ENCODE measurements around the gene COX14.

Gene COX14

GRCh38 chr12:50084775-50085614, 27.0 kb upstream of the COX14 start, which contains the start of gene SMARCD1:
SMARCD1 (plus strand) TSS chr12:50085342; CDS start chr12:50085370, 28 bp downstream.
- DNase-seq (ENCODE audit: low spot score) = peak; percentile 91

- DNase-seq (ENCODE audit: low spot score) = no peak
These were observed 26.4 kb upstream of the COX14 start for GRCh38 chr12:50085615-50086072.

- DNase-seq (ENCODE audit: low spot score) = no peak
These were observed 25.9 kb upstream of the COX14 start for GRCh38 chr12:50086148-50086547.

- no peak for DNase-seq (ENCODE audit: low spot score)
These were observed 24.9 kb upstream of the COX14 start for GRCh38 chr12:50087151-50087550.

GRCh38 chr12:50087995-50088394, 24.0 kb upstream of the COX14 start:
- no peak for DNase-seq (ENCODE audit: low spot score)

- DNase-seq (ENCODE audit: low spot score) = peak; percentile 80
These were observed 23.3 kb upstream of the COX14 start for GRCh38 chr12:50088577-50089335.

- no peak for DNase-seq (ENCODE audit: low spot score)
These were observed 22.3 kb upstream of the COX14 start for GRCh38 chr12:50089730-50090129.

GRCh38 chr12:50090391-50090790, 21.6 kb upstream of the COX14 start:
- no peak for DNase-seq (ENCODE audit: low spot score)

GRCh38 chr12:50097952-50098351, 14.1 kb upstream of the COX14 start:
- no peak for DNase-seq (ENCODE audit: low spot score)

- DNase-seq (ENCODE audit: low spot score) = no peak
These were observed 12.6 kb upstream of the COX14 start for GRCh38 chr12:50099302-50100008.

GRCh38 chr12:50100561-50100960, 11.5 kb upstream of the COX14 start:
- DNase-seq (ENCODE audit: low spot score) = no peak

GRCh38 chr12:50101663-50102062, 10.4 kb upstream of the COX14 start:
- DNase-seq (ENCODE audit: low spot score) = no peak

- no peak for DNase-seq (ENCODE audit: low spot score)
These were observed 9.9 kb upstream of the COX14 start for GRCh38 chr12:50102131-50102531.

- no peak for DNase-seq (ENCODE audit: low spot score)
These were observed 9.3 kb upstream of the COX14 start for GRCh38 chr12:50102646-50103309.

- DNase-seq (ENCODE audit: low spot score) = no peak
These were observed 8.7 kb upstream of the COX14 start for GRCh38 chr12:50103351-50103750.

- DNase-seq (ENCODE audit: low spot score) = peak; percentile 76
These were observed 8.2 kb upstream of the COX14 start, which contains the start of gene GPD1 for GRCh38 chr12:50103767-50104321. GPD1 (plus strand) TSS chr12:50104008; CDS start chr12:50104051, 43 bp downstream.

- no peak for DNase-seq (ENCODE audit: low spot score)
These were observed 7.3 kb upstream of the COX14 start for GRCh38 chr12:50104417-50105366.

- DNase-seq (ENCODE audit: low spot score) = no peak
These were observed 6.1 kb upstream of the COX14 start for GRCh38 chr12:50105913-50106450.

- DNase-seq (ENCODE audit: low spot score) = no peak
These were observed 5.1 kb upstream of the COX14 start for GRCh38 chr12:50106907-50107306.

All from hematopoietic multipotent progenitor cell treated with erythropoietin and hydrocortisone succinate and interleukin-3 and kit ligand, for 15 days (in vitro differentiated cells).